GM23338 (cell line): Measurements from ENCODE around the gene CEP43. TPM values are rescaled to one million over a fixed set of nuclear protein-coding genes. Genes with fewer than 3 reads are reported as not detected.

Source experiments
- ATAC-seq: fragments of 200-7000 bp; cut with Tn5 transposase; 3 replicates; pipeline ENCODE4 v1.9.1; 2020
- DNase-seq: peaks from one replicate; pipeline ENCODE4 v3.0.0-alpha.2; 2015; ENCODE audit warnings: low spot score
- H2AFZ ChIP-seq: fragments of 200-600 bp; sonication (generic); 2 replicates; pipeline ENCODE4 v1.8.0; 2016; ENCODE audit warnings: antibody characterized with exemption, mild to moderate bottlenecking, moderate library complexity
- H3F3A ChIP-seq: fragments of 200-600 bp; sonication (generic); replicated peaks from 2 replicates; pipeline ENCODE4 v1.8.0; 2017; ENCODE audit warnings: antibody characterized with exemption, mixed run types, low read depth
- H3K27ac ChIP-seq: fragments of 200-600 bp; sonication (generic); 2 replicates; pipeline ENCODE4 v1.6.1; 2016; ENCODE audit warnings: low read depth
- H3K27me3 ChIP-seq: fragments of 200-600 bp; sonication (generic); 2 replicates; pipeline ENCODE4 v1.8.0; 2016; ENCODE audit warnings: mild to moderate bottlenecking, mixed run types, moderate library complexity; ENCODE audit not compliant: insufficient read depth
- H3K36me3 ChIP-seq: fragments of 200-600 bp; sonication (generic); 2 replicates; pipeline ENCODE4 v1.8.0; 2016; ENCODE audit warnings: mild to moderate bottlenecking; ENCODE audit not compliant: insufficient read depth
- H3K4me1 ChIP-seq: fragments of 200-600 bp; sonication (generic); 2 replicates; pipeline ENCODE4 v1.8.0; 2016; ENCODE audit warnings: mild to moderate bottlenecking, moderate library complexity; ENCODE audit not compliant: insufficient read depth
- H3K4me2 ChIP-seq: fragments of 200-600 bp; sonication (generic); 2 replicates; pipeline ENCODE4 v1.7.1; 2017; ENCODE audit warnings: mixed run types
- H3K4me3 ChIP-seq: fragments of 200-600 bp; sonication (generic); 2 replicates; pipeline ENCODE4 v1.6.1; 2016; ENCODE audit warnings: mixed run types
- H3K79me2 ChIP-seq: fragments of 200-600 bp; sonication (generic); replicated peaks from 2 replicates; pipeline ENCODE4 v1.8.0; 2017; ENCODE audit warnings: mild to moderate bottlenecking; ENCODE audit not compliant: insufficient read depth
- H3K9me2 ChIP-seq: fragments of 200-600 bp; sonication (generic); 2 replicates; pipeline ENCODE4 v1.8.0; 2017; ENCODE audit not compliant: insufficient read depth
- H4K20me1 ChIP-seq: fragments of 200-600 bp; sonication (generic); replicated peaks from 2 replicates; pipeline ENCODE4 v1.8.0; 2017; ENCODE audit warnings: mild to moderate bottlenecking; ENCODE audit not compliant: insufficient read depth
- H3K27ac Mint-ChIP-seq: 2 replicates; pipeline ENCODE4 v1.8.0; 2020; ENCODE audit warnings: inconsistent platforms, mild to moderate bottlenecking, moderate library complexity, mixed read lengths
- H3K27me3 Mint-ChIP-seq: 3 replicates; pipeline ENCODE4 v1.8.0; 2022; ENCODE audit warnings: low read depth, mild to moderate bottlenecking, moderate library complexity, mixed read lengths, inconsistent platforms; ENCODE audit not compliant: insufficient read depth, poor library complexity
- H3K36me3 Mint-ChIP-seq: 3 replicates; pipeline ENCODE4 v1.8.0; 2021; ENCODE audit warnings: low read depth, mild to moderate bottlenecking, inconsistent platforms, moderate library complexity, mixed read lengths
- H3K4me1 Mint-ChIP-seq: 3 replicates; pipeline ENCODE4 v1.8.0; 2020; ENCODE audit warnings: mild to moderate bottlenecking, inconsistent platforms, mixed read lengths
- H3K4me3 Mint-ChIP-seq: 3 replicates; pipeline ENCODE4 v1.8.0; 2021; ENCODE audit warnings: moderate library complexity, mild to moderate bottlenecking, inconsistent platforms, mixed read lengths
- H3K9me3 Mint-ChIP-seq: 3 replicates; pipeline ENCODE4 v1.8.0; 2020; ENCODE audit warnings: moderate library complexity, mild to moderate bottlenecking, inconsistent platforms, mixed read lengths
- JUNB ChIP-seq: IDR thresholded peaks from one replicate; pipeline ENCODE4 v1.6.1; 2016; ENCODE audit warnings: antibody characterized with exemption; ENCODE audit not compliant: unreplicated experiment
- NANOG ChIP-seq: IDR thresholded peaks from 2 replicates; pipeline ENCODE4 v1.6.1; 2016; ENCODE audit warnings: antibody characterized with exemption, borderline replicate concordance
- ZNF114 ChIP-seq: fragments of 250-450 bp; sonication (Bioruptor Pico); IDR thresholded peaks from 2 replicates; pipeline ENCODE4 v1.5.0; 2020; ENCODE audit warnings: mild to moderate bottlenecking, moderate library complexity
- polyA plus RNA-seq: library from polyadenylated mRNA; unstranded; fragments of >200 nt; fragmentation: Nextera tagmentation; extraction: Ambion mirVana; gene quantifications from 2 replicates; pipeline ENCODE4 v1.2.1, GENCODE V29; 2016
- total RNA-seq: library from RNA; depleted of rRNA; stranded (reverse); fragments of >200 nt; shearing (Covaris generic); gene quantifications from 2 replicates; pipeline ENCODE4 v1.2.3, GENCODE V29; 2014
- TF ChIP-seq, protein P1 (sequence below): fragments of 250-450 bp; sonication (Bioruptor Pico); IDR thresholded peaks from 2 replicates; pipeline ENCODE4 v1.5.0; 2020; ENCODE audit warnings: mild to moderate bottlenecking, moderate library complexity
- TF ChIP-seq, protein P2 (sequence below), 2 experiments: fragments of 200-600 bp in 1 of 2; sonication (generic) in 1 of 2; conservative IDR thresholded peaks; 2 replicates each; pipeline versions ENCODE4 v1.5.1 to v1.6.1; 2016 to 2017; ENCODE audit warnings: antibody characterized with exemption in 2 of 2, low read depth in 2 of 2, mild to moderate bottlenecking in 2 of 2, moderate library complexity in 1 of 2
- TF ChIP-seq, protein P3 (sequence below): IDR thresholded peaks from one replicate; pipeline ENCODE4 v1.6.1; 2018; ENCODE audit warnings: antibody characterized with exemption; ENCODE audit not compliant: unreplicated experiment

CEP43 gene
- total and polyA plus RNA-seq, 2 experiments from 2014 or later: 39.9 to 44.3 TPM

DNA sequence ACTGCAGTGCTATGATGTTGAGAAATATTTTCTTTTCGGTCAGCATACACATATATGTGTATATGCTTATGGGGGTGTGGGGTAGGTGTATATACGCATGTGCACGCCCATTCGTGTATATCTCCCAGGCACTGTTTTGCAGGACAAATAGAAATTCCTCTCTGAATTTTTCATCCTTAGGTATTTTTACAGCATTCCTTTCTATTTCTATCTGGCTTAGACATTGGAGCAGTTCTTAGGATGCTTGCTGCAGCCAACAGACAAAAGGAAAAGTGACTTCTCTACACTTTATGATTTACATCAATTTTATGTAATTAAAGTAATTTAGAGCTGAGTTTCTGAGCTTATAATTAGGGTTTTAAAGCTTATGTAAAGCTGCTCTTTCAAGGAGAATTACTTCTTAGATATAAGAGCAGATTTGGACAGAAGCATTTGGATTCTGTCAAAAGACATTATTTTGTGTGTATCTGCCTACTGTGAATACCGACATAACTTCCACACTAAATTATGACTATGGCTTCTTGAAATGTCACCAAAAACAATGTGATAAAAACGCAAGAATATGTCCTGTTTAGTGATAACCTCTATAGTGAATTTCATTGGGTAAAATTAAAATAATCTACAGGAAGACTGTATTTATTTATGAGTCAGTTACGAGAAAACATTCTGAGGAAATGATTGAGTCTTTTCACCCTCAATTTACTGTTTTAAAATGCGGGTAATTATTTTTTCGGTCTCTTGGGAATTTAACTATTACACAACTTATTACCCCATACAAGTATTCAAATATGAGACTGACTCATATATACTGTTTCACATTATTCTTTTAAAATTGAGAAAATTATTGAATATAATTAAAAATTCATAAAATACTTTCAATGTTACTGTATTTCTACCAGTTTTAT lies 21.3 kb upstream of the CEP43 start (continued):
- TF ChIP-seq, protein P1, sequence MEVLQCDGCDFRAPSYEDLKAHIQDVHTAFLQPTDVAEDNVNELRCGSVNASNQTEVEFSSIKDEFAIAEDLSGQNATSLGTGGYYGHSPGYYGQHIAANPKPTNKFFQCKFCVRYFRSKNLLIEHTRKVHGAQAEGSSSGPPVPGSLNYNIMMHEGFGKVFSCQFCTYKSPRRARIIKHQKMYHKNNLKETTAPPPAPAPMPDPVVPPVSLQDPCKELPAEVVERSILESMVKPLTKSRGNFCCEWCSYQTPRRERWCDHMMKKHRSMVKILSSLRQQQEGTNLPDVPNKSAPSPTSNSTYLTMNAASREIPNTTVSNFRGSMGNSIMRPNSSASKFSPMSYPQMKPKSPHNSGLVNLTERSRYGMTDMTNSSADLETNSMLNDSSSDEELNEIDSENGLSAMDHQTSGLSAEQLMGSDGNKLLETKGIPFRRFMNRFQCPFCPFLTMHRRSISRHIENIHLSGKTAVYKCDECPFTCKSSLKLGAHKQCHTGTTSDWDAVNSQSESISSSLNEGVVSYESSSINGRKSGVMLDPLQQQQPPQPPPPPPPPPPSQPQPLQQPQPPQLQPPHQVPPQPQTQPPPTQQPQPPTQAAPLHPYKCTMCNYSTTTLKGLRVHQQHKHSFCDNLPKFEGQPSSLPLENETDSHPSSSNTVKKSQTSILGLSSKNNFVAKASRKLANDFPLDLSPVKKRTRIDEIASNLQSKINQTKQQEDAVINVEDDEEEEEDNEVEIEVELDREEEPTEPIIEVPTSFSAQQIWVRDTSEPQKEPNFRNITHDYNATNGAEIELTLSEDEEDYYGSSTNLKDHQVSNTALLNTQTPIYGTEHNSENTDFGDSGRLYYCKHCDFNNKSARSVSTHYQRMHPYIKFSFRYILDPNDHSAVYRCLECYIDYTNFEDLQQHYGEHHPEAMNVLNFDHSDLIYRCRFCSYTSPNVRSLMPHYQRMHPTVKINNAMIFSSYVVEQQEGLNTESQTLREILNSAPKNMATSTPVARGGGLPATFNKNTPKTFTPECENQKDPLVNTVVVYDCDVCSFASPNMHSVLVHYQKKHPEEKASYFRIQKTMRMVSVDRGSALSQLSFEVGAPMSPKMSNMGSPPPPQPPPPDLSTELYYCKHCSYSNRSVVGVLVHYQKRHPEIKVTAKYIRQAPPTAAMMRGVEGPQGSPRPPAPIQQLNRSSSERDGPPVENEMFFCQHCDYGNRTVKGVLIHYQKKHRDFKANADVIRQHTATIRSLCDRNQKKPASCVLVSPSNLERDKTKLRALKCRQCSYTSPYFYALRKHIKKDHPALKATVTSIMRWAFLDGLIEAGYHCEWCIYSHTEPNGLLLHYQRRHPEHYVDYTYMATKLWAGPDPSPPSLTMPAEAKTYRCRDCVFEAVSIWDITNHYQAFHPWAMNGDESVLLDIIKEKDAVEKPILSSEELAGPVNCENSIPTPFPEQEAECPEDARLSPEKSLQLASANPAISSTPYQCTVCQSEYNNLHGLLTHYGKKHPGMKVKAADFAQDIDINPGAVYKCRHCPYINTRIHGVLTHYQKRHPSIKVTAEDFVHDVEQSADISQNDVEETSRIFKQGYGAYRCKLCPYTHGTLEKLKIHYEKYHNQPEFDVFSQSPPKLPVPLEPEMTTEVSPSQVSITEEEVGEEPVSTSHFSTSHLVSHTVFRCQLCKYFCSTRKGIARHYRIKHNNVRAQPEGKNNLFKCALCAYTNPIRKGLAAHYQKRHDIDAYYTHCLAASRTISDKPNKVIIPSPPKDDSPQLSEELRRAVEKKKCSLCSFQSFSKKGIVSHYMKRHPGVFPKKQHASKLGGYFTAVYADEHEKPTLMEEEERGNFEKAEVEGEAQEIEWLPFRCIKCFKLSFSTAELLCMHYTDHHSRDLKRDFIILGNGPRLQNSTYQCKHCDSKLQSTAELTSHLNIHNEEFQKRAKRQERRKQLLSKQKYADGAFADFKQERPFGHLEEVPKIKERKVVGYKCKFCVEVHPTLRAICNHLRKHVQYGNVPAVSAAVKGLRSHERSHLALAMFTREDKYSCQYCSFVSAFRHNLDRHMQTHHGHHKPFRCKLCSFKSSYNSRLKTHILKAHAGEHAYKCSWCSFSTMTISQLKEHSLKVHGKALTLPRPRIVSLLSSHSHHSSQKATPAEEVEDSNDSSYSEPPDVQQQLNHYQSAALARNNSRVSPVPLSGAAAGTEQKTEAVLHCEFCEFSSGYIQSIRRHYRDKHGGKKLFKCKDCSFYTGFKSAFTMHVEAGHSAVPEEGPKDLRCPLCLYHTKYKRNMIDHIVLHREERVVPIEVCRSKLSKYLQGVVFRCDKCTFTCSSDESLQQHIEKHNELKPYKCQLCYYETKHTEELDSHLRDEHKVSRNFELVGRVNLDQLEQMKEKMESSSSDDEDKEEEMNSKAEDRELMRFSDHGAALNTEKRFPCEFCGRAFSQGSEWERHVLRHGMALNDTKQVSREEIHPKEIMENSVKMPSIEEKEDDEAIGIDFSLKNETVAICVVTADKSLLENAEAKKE (CRISPR knock-in tag): no peak

DNA sequence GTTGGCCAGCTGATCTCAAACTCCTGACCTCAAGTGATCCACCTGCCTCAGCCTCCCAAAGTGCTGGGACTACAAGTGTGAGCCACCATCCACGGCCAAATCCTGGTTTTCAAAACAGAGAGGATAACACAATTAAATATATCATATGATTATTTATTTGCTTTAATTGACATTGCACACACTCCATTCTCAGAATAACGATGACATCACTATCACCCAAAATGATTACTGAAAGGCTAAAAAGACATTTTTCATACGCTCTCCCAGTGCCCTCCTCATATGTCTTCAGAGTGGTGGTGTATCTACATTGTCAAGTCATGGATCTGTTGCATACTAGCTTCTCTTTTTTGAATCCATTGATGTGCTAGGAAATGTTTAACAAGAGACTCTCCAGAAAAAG lies 18.5 kb upstream of the CEP43 start:
- H3K36me3 ChIP-seq: no peaks in the 10 kb centered on the region
- peaks cover 18% of the 10 kb centered on the region for H3K79me2 ChIP-seq
- no peak overlapping the region for H3K4me3 ChIP-seq
- no peak overlapping the region for H3K4me2 ChIP-seq
- H3K9me2 ChIP-seq: 0 out of 2 replicates have a peak, but pooled peaks cover 4% of the 10 kb centered on the region
- H4K20me1 ChIP-seq: no peaks in the 10 kb centered on the region; the same call in none of the 2 replicates
- ATAC-seq: no peak
- Mint-ChIP-seq H3K27ac (no peak overlapping the region), H3K4me1 (no peaks in the 10 kb centered on the region), H3K27me3 (peaks cover 2% of the 10 kb centered on the region), H3K4me3 (no peak overlapping the region), H3K9me3 (peaks cover 8% of the 10 kb centered on the region), H3K36me3 (peaks cover 53% of the 10 kb centered on the region)
- no peaks in the 10 kb centered on the region for H3K27me3 ChIP-seq
- no peaks in the 10 kb centered on the region for H3K4me1 ChIP-seq
- no peak overlapping the region for H3K27ac ChIP-seq
- H3F3A ChIP-seq: peaks cover 5% of the 10 kb centered on the region; the same call in 1 of the 2 replicates
- no peak overlapping the region for H2AFZ ChIP-seq
- no peak for DNase-seq
- no peak for TF ChIP-seq ZNF114 (CRISPR knock-in tag)
- no peak for TF ChIP-seq NANOG
- TF ChIP-seq, protein P2, sequence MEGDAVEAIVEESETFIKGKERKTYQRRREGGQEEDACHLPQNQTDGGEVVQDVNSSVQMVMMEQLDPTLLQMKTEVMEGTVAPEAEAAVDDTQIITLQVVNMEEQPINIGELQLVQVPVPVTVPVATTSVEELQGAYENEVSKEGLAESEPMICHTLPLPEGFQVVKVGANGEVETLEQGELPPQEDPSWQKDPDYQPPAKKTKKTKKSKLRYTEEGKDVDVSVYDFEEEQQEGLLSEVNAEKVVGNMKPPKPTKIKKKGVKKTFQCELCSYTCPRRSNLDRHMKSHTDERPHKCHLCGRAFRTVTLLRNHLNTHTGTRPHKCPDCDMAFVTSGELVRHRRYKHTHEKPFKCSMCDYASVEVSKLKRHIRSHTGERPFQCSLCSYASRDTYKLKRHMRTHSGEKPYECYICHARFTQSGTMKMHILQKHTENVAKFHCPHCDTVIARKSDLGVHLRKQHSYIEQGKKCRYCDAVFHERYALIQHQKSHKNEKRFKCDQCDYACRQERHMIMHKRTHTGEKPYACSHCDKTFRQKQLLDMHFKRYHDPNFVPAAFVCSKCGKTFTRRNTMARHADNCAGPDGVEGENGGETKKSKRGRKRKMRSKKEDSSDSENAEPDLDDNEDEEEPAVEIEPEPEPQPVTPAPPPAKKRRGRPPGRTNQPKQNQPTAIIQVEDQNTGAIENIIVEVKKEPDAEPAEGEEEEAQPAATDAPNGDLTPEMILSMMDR (conservative IDR thresholded peaks at IDR 0.05; ENCODE audit: low read depth in 2 of 2): no peak
- TF ChIP-seq JUNB: no peak
- TF ChIP-seq, protein P3, sequence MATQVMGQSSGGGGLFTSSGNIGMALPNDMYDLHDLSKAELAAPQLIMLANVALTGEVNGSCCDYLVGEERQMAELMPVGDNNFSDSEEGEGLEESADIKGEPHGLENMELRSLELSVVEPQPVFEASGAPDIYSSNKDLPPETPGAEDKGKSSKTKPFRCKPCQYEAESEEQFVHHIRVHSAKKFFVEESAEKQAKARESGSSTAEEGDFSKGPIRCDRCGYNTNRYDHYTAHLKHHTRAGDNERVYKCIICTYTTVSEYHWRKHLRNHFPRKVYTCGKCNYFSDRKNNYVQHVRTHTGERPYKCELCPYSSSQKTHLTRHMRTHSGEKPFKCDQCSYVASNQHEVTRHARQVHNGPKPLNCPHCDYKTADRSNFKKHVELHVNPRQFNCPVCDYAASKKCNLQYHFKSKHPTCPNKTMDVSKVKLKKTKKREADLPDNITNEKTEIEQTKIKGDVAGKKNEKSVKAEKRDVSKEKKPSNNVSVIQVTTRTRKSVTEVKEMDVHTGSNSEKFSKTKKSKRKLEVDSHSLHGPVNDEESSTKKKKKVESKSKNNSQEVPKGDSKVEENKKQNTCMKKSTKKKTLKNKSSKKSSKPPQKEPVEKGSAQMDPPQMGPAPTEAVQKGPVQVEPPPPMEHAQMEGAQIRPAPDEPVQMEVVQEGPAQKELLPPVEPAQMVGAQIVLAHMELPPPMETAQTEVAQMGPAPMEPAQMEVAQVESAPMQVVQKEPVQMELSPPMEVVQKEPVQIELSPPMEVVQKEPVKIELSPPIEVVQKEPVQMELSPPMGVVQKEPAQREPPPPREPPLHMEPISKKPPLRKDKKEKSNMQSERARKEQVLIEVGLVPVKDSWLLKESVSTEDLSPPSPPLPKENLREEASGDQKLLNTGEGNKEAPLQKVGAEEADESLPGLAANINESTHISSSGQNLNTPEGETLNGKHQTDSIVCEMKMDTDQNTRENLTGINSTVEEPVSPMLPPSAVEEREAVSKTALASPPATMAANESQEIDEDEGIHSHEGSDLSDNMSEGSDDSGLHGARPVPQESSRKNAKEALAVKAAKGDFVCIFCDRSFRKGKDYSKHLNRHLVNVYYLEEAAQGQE: no peak
